ENCODE results near the gene SLC49A4. TPM values are rescaled to one million over a fixed set of nuclear protein-coding genes. Genes with fewer than 3 reads are reported as not detected.

Gene SLC49A4
- total RNA-seq, 1 experiment from 2014 or later = 14.1 TPM

DNA sequence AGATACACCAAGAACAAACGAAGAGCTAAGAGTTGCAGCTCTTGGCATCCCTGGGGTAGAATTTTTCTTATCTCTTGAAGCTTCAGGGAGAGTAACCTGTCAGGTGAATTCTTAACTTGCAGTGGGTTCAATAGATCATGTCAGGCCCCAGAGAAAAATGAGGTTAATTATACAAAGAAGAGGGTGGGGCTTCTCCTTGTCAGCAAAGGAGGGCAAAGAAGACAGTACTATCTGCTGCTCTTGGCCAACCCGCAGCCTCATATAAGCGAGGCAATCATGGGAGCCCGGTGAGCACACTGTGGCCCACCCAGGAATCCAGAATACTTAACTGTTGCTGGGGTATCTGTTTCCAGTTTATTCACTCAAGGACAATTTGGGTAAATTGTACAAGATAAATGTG lies 122.5 kb downstream of the SLC49A4 start:
- intact Hi-C loops (cut with micrococcal nuclease; ENCODE audit: unreplicated experiment) = no loop called here
- peaks cover 47% of the 10 kb centered on the region for H3K27me3 ChIP-seq (replicated peaks; ENCODE audit: insufficient read depth, low read depth, low read length, poor library complexity)
- ChIA-PET CTCF (no interaction called here), POLR2A (ENCODE audit: low non-redundant PET) (no interaction called here)
- no peak for DNase-seq (ENCODE audit: low spot score)
- H3K27ac ChIP-seq (ENCODE audit: low read depth, low read length, poor library complexity, severe bottlenecking) = no peak overlapping the region
- no peaks in the 10 kb centered on the region for H3K36me3 ChIP-seq (ENCODE audit: insufficient read depth, low read length, poor library complexity, severe bottlenecking)
- no peak overlapping the region for H3K4me3 ChIP-seq (ENCODE audit: low read depth, low read length, poor library complexity, severe bottlenecking)
- no peaks in the 10 kb centered on the region for H3K4me1 ChIP-seq (ENCODE audit: insufficient read depth, low read length, poor library complexity, severe bottlenecking)
- H3K9me3 ChIP-seq (ENCODE audit: low read depth, low read length, poor library complexity, severe bottlenecking) = no peaks in the 10 kb centered on the region
- TF ChIP-seq EZH2 (IDR thresholded peaks at IDR 0.05; ENCODE audit: borderline replicate concordance, low read depth, low read length, poor library complexity, severe bottlenecking) = no peak
- TF ChIP-seq, protein P1, sequence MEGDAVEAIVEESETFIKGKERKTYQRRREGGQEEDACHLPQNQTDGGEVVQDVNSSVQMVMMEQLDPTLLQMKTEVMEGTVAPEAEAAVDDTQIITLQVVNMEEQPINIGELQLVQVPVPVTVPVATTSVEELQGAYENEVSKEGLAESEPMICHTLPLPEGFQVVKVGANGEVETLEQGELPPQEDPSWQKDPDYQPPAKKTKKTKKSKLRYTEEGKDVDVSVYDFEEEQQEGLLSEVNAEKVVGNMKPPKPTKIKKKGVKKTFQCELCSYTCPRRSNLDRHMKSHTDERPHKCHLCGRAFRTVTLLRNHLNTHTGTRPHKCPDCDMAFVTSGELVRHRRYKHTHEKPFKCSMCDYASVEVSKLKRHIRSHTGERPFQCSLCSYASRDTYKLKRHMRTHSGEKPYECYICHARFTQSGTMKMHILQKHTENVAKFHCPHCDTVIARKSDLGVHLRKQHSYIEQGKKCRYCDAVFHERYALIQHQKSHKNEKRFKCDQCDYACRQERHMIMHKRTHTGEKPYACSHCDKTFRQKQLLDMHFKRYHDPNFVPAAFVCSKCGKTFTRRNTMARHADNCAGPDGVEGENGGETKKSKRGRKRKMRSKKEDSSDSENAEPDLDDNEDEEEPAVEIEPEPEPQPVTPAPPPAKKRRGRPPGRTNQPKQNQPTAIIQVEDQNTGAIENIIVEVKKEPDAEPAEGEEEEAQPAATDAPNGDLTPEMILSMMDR (conservative IDR thresholded peaks at IDR 0.05; ENCODE audit: low read depth, low read length) = no peak
- no TSS peak for BruUV-seq (replicated peaks)

DNA sequence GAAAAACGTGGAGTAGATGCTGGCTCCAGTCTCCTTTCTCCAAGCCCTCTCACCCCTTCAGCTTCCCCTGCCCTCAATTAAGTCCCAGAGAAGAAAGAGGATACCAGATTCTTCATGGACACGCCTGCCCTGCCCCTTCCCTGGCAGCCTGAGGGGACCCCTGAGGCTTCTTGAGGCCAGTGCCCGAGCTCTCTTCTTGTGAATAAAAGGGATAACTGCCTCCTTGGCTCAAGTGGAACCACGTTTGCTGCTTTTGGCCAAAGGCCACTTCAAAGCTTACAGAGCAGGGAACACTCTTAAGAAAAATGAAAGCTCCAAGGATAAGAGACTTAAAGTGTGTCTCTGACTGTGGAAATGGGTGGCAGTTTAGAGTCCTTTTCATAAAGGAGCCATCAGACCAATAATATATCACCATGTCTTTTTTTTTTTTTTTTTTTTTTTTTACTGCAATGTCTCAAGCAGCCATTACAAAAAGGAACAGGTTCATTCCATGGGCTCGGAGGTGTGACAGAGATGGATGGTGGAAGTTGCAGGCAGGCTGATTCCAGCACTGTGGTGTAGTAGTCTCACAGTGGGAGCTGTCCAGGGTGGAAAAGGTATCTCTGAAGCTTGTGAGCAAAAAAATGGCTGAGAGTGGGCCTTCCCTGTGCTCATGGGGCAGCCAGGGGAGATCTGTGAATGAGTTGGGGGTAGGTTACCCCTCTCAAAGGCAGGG lies 123.9 kb downstream of the SLC49A4 start:
- no peak for DNase-seq (ENCODE audit: low spot score)
- TF ChIP-seq EZH2 (IDR thresholded peaks at IDR 0.05; ENCODE audit: borderline replicate concordance, low read depth, low read length, poor library complexity, severe bottlenecking) = no peak
- TF ChIP-seq, protein P1 (conservative IDR thresholded peaks at IDR 0.05; ENCODE audit: low read depth, low read length) = no peak
- Histone ChIP-seq H3K4me3 (ENCODE audit: low read depth, low read length, poor library complexity, severe bottlenecking) (no peak overlapping the region), H3K27me3 (replicated peaks; ENCODE audit: insufficient read depth, low read depth, low read length, poor library complexity) (peaks cover 56% of the 10 kb centered on the region), H3K27ac (ENCODE audit: low read depth, low read length, poor library complexity, severe bottlenecking) (no peak overlapping the region), H3K4me1 (ENCODE audit: insufficient read depth, low read length, poor library complexity, severe bottlenecking) (no peaks in the 10 kb centered on the region), H3K36me3 (ENCODE audit: insufficient read depth, low read length, poor library complexity, severe bottlenecking) (no peaks in the 10 kb centered on the region), H3K9me3 (ENCODE audit: low read depth, low read length, poor library complexity, severe bottlenecking) (no peaks in the 10 kb centered on the region)
- ChIA-PET POLR2A (ENCODE audit: low non-redundant PET) (no interaction called here), CTCF (interaction anchor here (0.5 kb wide), 1 partner anchor 295 kb away, joined by 4 read pairs; no protein-coding TSS in a partner anchor)
- intact Hi-C loops (cut with micrococcal nuclease; ENCODE audit: unreplicated experiment) = no loop called here
- BruUV-seq (replicated peaks) = no TSS peak

DNA sequence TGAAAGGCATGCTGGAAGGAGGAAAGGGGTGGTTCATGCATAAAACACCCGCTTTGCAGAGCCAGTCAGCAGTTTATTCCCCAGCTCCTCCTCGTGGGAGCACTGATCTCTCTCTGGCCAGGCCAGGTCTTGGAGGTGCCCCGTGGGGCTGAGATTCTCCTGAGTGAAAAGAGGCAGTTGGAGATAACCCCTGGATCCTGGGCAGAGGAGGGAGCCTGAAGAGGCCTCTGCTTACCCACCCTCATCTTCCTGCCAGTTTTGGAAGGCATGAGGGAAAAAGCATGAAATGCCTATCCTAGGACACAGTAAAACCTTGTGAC lies 124.4 kb downstream of the SLC49A4 start:
- no peak overlapping the region for H3K4me3 ChIP-seq (ENCODE audit: low read depth, low read length, poor library complexity, severe bottlenecking)
- H3K4me1 ChIP-seq (ENCODE audit: insufficient read depth, low read length, poor library complexity, severe bottlenecking) = no peaks in the 10 kb centered on the region
- no peaks in the 10 kb centered on the region for H3K9me3 ChIP-seq (ENCODE audit: low read depth, low read length, poor library complexity, severe bottlenecking)
- ChIA-PET CTCF (interaction anchor here (0.5 to 0.6 kb wide), 2 partner anchors 64 to 295 kb away, joined by 4 to 5 read pairs; no protein-coding TSS in a partner anchor), POLR2A (ENCODE audit: low non-redundant PET) (no interaction called here)
- no peak for DNase-seq (ENCODE audit: low spot score)
- peaks cover 62% of the 10 kb centered on the region for H3K27me3 ChIP-seq (replicated peaks; ENCODE audit: insufficient read depth, low read depth, low read length, poor library complexity)
- intact Hi-C loops (cut with micrococcal nuclease; ENCODE audit: unreplicated experiment) = no loop called here
- no peaks in the 10 kb centered on the region for H3K36me3 ChIP-seq (ENCODE audit: insufficient read depth, low read length, poor library complexity, severe bottlenecking)
- H3K27ac ChIP-seq (ENCODE audit: low read depth, low read length, poor library complexity, severe bottlenecking) = no peak overlapping the region
- no peak for TF ChIP-seq EZH2 (IDR thresholded peaks at IDR 0.05; ENCODE audit: borderline replicate concordance, low read depth, low read length, poor library complexity, severe bottlenecking)
- TF ChIP-seq, protein P1 (conservative IDR thresholded peaks at IDR 0.05; ENCODE audit: low read depth, low read length) = no peak
- BruUV-seq (replicated peaks) = no TSS peak
